ENCODE measurements around the gene FGGY.
"Not testable (repeated sequence)": the region's sequence is repeated elsewhere in the genome, so short reads cannot be mapped to it uniquely, and the experiment has no call there.

Gene FGGY

DNA sequence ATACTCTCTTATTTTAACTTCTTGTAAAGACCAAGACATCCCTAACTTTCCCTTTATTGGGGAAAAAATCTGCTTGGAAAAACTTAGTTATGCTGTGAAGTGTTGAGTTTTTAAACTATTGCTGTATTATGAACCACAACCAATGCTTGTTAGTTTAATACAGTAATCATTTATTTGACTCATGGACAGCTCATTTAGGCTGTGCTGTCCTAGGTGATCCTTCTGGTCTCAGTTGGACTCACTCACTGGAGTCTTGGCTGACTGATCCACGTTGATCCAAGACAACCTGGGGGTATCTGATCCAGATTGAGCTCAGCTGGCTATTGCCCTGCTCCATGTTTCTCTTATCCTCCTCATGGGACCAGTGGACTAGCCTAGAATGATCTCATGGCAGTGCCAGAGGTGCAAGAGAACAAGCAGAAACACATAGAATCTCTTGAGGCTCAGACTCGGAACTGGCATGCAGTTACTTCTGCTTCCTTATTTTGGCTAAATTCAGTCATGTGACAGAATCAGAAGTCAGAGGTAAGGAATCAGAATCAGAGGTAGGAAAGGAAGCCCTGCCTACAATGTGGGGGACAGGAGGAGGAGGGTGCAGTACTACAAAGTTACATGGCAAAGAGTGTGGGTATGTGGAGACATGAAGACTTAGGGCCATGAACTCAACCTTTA lies 156.5 kb downstream of the FGGY start:
- Histone ChIP-seq H3K9ac (no peak overlapping the region), H4K20me1 (no peaks in the 10 kb centered on the region), H3K27ac (no peak overlapping the region), H3K4me2 (peak overlapping the region in 3 of 11 experiments; percentile 14 to 59 (median 49); a peak in 4 of 22 replicates), H3K27me3 (no peaks in the 10 kb centered on the region), H3K4me1 (peaks cover 0 to 31% (median 0%) of the 10 kb centered on the region in 10 experiments; a peak in 6 of 20 replicates), H3K36me3 (no peaks in the 10 kb centered on the region), H3K4me3 (no peak overlapping the region), H3K9me3 (replicated peaks in 1 of 11) (peaks cover 0 to 3% (median 0%) of the 10 kb centered on the region in 11 experiments; a peak in 1 of 22 replicates)
- TF ChIP-seq Cebpa-rat (IDR thresholded peaks at IDR 0.05): no peak

DNA sequence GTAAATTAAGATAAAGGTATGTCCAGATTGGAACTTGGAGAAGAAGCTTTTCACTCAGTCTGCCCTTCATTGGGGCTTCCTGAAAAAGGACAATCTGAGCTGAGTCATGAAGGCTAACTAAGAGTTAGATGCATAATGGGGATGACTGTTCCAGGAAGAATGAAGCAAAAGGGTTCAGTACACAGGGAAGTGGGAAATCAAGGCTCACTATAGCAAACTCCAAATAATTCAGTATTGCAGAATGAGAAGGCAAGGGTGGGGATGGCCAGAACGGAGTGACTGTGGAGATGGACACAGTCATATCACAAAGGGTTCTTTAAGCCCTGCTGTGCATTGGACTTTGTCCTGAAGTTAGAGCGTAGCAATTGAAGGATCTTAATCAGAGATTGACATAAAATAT lies 158.3 kb downstream of the FGGY start:
- H4K20me1 ChIP-seq: no peaks in the 10 kb centered on the region
- peaks cover 0 to 31% (median 0%) of the 10 kb centered on the region in 10 experiments; a peak in 6 of 20 replicates for H3K4me1 ChIP-seq
- H3K36me3 ChIP-seq: peaks cover 0 to 3% (median 0%) of the 10 kb centered on the region in 11 experiments; a peak in 1 of 22 replicates
- no peak for TF ChIP-seq Cebpa-rat (IDR thresholded peaks at IDR 0.05)
- H3K9me3 ChIP-seq (replicated peaks in 1 of 11): peaks cover 0 to 6% (median 0%) of the 10 kb centered on the region in 11 experiments; a peak in 6 of 22 replicates
- H3K4me3 ChIP-seq: no peak overlapping the region
- H3K9ac ChIP-seq: no peak overlapping the region
- peak overlapping the region in 3 of 11 experiments; percentile 37 to 59 (median 49); a peak in 6 of 22 replicates for H3K4me2 ChIP-seq
- no peak overlapping the region for H3K27ac ChIP-seq
- no peaks in the 10 kb centered on the region for H3K27me3 ChIP-seq

DNA sequence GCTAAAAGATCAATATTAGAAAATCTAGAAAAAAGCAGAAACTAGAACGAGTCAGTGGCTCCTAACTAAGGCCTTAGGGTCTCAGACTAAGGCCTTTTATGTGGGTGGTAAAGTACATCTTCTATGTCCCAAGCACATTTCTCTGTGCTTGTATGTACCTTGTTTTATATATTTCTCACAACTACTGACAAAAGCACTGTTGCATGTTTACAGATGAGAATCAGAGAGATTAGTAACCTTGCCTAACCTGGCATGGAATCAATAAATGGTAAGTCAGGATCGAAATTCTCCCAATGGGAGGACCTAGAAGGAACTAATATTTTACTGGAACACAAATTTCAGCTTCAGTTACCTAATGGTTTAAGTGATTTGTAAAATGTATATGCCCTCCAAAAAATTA lies 160.9 kb downstream of the FGGY start:
- TF ChIP-seq Cebpa-rat (IDR thresholded peaks at IDR 0.05): no peak

DNA sequence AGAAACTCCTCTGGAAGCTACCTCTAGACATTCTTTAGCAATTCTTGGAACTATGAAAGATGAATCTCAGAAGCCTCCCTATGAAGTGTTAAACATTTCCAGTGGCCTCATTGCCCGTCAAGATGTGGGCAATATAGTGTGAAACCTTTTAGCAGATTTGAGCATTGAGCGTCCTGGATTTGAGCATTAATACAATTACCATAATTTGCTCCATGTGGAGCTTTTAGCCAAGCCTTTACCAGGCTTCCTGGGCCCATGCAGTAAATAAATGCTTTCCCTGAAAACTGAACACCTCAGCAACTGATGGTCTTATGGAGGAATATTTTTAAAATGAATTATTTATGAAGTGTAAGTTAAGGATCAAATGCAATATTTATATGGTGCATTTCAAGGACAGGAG lies 162.0 kb downstream of the FGGY start:
- Histone ChIP-seq H3K27me3 (no peaks in the 10 kb centered on the region), H3K9ac (no peak overlapping the region), H3K4me2 (no peak overlapping the region), H3K36me3 (peaks cover 0 to 5% (median 0%) of the 10 kb centered on the region in 11 experiments; a peak in 1 of 22 replicates), H3K4me1 (peaks cover 0 to 21% (median 0%) of the 10 kb centered on the region in 10 experiments; a peak in 6 of 20 replicates), H3K9me3 (replicated peaks in 1 of 11) (peaks cover 0 to 10% (median 2%) of the 10 kb centered on the region in 11 experiments; a peak in 6 of 22 replicates), H4K20me1 (no peaks in the 10 kb centered on the region), H3K27ac (no peak overlapping the region), H3K4me3 (no peak overlapping the region)
- TF ChIP-seq Cebpa-rat (IDR thresholded peaks at IDR 0.05): no peak

More for the DNA sequence above, 160.9 kb downstream of the FGGY start:
- peaks cover 0 to 5% (median 0%) of the 10 kb centered on the region in 11 experiments; a peak in 1 of 22 replicates for H3K36me3 ChIP-seq
- peaks cover 0 to 10% (median 2%) of the 10 kb centered on the region in 11 experiments; a peak in 6 of 22 replicates for H3K9me3 ChIP-seq (replicated peaks in 1 of 11)
- no peak overlapping the region for H3K4me3 ChIP-seq
- no peaks in the 10 kb centered on the region for H3K27me3 ChIP-seq
- H3K4me2 ChIP-seq: no peak overlapping the region
- no peaks in the 10 kb centered on the region for H4K20me1 ChIP-seq
- peaks cover 0 to 31% (median 0%) of the 10 kb centered on the region in 10 experiments; a peak in 6 of 20 replicates for H3K4me1 ChIP-seq
- H3K9ac ChIP-seq: no peak overlapping the region
- no peak overlapping the region for H3K27ac ChIP-seq

DNA sequence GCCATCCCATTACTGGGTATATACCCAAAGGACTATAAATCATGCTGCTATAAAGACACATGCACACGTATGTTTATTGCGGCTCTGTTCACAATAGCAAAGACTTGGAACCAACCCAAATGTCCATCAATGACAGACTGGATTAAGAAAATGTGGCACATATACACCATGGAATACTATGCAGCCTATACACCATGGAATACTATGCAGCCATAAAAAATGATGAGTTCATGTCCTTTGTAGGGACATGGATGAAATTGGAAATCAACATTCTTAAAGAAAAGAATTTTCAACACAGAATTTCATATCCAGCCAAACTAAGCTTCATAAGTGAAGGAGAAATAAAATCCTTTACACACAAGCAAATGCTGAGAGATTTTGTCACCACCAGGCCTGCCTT lies 166.0 kb downstream of the FGGY start:
- not testable (repeated sequence) for H4K20me1 ChIP-seq; H3K4me3 ChIP-seq; H3K36me3 ChIP-seq; H3K27ac ChIP-seq; H3K4me2 ChIP-seq; H3K9ac ChIP-seq; H3K9me3 ChIP-seq (replicated peaks in 1 of 11); H3K27me3 ChIP-seq
- peaks cover 0 to 11% (median 0%) of the 10 kb centered on the region in 10 experiments; a peak in 3 of 20 replicates for H3K4me1 ChIP-seq

DNA sequence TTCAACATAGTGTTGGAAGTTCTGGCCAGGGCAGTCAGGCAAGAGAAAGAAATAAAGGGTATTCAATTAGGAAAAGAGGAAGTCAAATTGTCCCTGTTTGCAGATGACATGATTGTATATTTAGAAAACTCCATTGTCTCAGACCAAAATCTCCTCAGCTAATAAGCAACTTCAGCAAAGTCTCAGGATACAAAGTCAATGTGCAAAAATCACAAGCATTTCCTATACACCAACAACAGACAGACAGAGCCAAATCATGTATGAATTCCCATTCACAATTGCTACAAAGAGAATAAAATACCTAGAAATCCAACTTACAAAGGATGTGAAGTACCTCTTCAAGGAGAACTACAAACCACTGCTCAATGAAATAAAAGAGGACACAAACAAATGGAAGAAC lies 168.6 kb downstream of the FGGY start:
- not testable (repeated sequence) for H3K27ac ChIP-seq; H3K9me3 ChIP-seq (replicated peaks in 1 of 11); H3K27me3 ChIP-seq; H3K9ac ChIP-seq; H4K20me1 ChIP-seq; H3K4me3 ChIP-seq; H3K36me3 ChIP-seq
- peaks cover 0 to 15% (median 0%) of the 10 kb centered on the region in 10 experiments; a peak in 3 of 20 replicates for H3K4me1 ChIP-seq
- peak overlapping the region in 2 of 11 experiments; percentile 39 to 48; a peak in 2 of 22 replicates for H3K4me2 ChIP-seq

DNA sequence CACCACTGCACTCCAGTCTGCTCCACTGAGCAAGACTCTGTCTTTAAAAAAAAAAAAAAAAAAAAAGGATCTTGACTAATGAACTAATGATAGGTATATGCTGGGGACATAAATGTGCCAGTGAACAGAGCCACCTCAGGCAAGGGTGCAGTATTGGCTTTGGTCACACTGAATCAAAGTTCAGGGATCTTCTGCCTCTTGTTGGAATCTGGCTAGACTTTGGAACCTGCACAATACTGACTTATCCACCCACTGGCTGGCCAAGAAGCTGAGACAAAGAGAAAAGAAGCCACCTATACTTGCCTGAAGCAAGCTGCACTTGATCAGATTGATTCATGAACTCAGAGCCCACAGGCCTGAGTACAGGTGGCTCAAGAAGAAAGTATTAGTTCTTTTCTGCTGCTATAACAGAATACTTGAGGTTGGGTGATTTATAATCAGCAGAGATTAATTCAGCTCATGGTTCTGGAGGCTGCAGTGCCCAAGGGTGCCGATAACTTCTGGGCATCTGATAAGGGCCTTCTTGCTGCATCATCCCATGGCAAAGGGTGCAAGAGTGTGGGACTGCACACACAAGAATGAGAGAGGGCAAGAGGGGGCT lies 172.0 kb downstream of the FGGY start:
- Histone ChIP-seq H3K4me3 (no peak overlapping the region), H3K27me3 (no peaks in the 10 kb centered on the region), H3K27ac (no peak overlapping the region), H3K9me3 (replicated peaks in 1 of 11) (peaks cover 9 to 25% (median 12%) of the 10 kb centered on the region in 11 experiments; a peak in 18 of 22 replicates), H4K20me1 (no peaks in the 10 kb centered on the region), H3K4me2 (no peak overlapping the region), H3K9ac (no peak overlapping the region), H3K36me3 (no peaks in the 10 kb centered on the region; a peak in 1 of 22 replicates), H3K4me1 (peaks cover 0 to 22% (median 0%) of the 10 kb centered on the region in 10 experiments; a peak in 3 of 20 replicates)
- TF ChIP-seq Cebpa-rat (IDR thresholded peaks at IDR 0.05): no peak

DNA sequence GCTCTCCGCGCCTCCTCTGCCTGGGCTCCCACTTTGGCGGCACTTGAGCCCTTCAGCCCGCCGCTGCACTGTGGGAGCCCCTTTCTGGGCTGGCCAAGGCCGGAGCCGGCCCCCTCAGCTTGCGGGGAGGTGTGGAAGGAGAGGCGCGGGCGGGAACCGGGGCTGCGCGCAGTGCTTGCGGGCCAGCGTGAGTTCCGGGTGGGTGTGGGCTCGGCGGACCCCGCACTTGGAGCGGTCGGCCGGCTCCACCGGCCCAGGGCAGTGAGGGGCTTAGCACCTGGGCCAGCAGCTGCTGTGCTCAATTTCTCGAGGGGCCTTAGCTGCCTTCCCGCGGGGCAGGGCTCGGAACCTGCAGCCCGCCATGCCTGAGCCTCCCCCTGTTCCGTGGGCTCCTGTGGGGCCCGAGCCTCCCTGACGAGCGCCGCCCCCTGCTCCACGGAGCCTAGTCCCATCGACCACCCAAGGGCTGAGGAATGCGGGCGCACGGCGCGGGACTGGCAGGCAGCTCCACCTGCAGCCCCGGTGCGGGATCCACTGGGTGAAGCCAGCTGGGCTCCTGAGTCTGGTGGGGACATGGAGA lies 175.2 kb downstream of the FGGY start:
- not testable (repeated sequence) for H3K27me3 ChIP-seq, H3K9ac ChIP-seq, H3K27ac ChIP-seq, H3K4me3 ChIP-seq, H3K4me2 ChIP-seq, H3K36me3 ChIP-seq, H4K20me1 ChIP-seq
- H3K4me1 ChIP-seq: peaks cover 0 to 19% (median 0%) of the 10 kb centered on the region in 10 experiments; a peak in 4 of 20 replicates
- peaks cover 9 to 25% (median 12%) of the 10 kb centered on the region in 11 experiments; a peak in 18 of 22 replicates for H3K9me3 ChIP-seq (replicated peaks in 1 of 11)

DNA sequence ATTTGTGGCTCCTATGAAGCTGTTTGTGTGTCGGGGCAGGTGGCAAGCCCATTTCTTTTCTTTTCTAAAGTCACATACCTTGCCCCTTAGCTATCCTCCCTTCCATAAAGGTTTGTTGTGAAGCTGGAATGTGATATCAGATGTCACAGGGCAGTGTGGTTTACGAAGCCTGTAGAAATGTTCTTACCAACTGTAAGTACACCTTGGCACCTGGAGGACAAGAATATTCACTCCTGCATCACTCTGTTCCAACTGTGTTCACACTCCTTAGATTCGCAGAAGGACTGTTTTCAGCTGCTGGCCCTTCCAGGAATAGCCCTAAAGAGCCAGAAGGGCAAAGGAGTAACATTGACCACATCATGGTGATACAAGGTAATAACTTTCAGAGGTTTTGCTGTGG lies 176.9 kb downstream of the FGGY start:
- peaks cover 0 to 20% (median 0%) of the 10 kb centered on the region in 10 experiments; a peak in 4 of 20 replicates for H3K4me1 ChIP-seq
- no peak overlapping the region for H3K9ac ChIP-seq
- H3K36me3 ChIP-seq: no peaks in the 10 kb centered on the region; a peak in 1 of 22 replicates
- H3K27me3 ChIP-seq: no peaks in the 10 kb centered on the region
- no peak for TF ChIP-seq Cebpa-rat (IDR thresholded peaks at IDR 0.05)
- no peak overlapping the region for H3K27ac ChIP-seq
- H3K4me3 ChIP-seq: no peak overlapping the region
- no peak overlapping the region for H3K4me2 ChIP-seq
- H3K9me3 ChIP-seq (replicated peaks in 1 of 11): peaks cover 9 to 25% (median 12%) of the 10 kb centered on the region in 11 experiments; a peak in 18 of 22 replicates
- no peaks in the 10 kb centered on the region for H4K20me1 ChIP-seq

Data from BLaER1 treated with 17β-estradiol and CSF1 and Interleukin-3, amounts not matched to agents 10 nM and 100 nM (cell line).